ENCODE measurements around the gene C8A. TPM values are rescaled to one million over a fixed set of nuclear protein-coding genes. Genes with fewer than 3 reads are reported as not detected.

C8A gene
- total RNA-seq = not detected

DNA sequence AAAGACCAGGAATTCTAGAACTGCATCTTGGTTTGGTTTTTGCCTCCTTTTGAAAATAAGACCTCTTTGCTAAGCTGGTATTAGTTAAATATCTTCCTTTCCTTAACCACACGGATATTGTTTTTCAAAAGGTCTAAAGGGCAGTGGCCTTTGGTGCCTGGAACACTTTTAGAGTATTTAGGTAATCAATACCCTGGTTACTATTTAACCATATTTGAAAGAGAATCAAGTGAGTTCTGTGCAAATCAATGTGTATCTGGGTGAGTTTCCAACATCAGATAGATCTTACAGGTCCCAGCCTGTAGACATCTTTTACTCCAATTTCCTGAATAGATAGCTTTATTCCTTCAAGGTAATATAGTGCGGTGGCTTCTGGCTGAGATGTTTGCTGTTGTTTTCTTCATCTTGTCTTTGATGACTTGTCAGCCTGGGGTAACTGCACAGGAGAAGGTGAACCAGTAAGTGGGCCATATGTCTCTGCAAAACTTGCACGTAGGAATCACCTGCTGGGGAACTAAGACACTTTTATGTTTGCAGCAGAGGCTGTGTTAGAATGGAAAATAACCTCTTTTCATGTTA is at the start of gene C8A:
Gene C8A (plus strand): TSS at position 277 of the 579 bp plus-strand sequence. CDS start 105 bp downstream, at position 382.
- Mint-ChIP-seq H3K36me3 (no peaks in the 10 kb centered on the region), H3K27ac (no peak within 1 kb of the TSS), H3K9me3 (peaks cover 2% of the 10 kb centered on the region), H3K27me3 (peaks cover 6% of the 10 kb centered on the region), H3K4me3 (no peak within 1 kb of the TSS), H3K4me1 (no peaks in the 10 kb centered on the region)
- DNase-seq = no peak

DNA sequence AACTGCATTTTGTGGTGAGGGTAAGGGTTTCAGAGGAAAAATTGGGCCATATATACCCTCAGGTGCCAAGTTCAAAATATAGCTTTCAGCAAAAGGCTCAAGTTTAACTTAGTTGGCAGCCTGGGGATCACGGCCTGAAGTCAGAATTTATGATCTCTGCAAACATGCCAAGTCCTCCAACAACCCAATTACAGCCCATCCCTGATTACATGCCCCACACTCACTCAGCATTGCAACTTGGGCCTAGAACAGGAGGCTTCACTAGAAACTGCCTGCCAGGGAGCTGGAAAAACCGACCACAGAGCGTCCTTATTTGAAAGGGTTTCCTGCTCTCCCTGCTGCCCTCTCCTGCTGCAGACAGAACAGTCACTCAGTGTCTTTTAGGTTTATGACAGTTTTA is 47.8 kb upstream of the C8A start:
- Mint-ChIP-seq H3K4me1 (no peaks in the 10 kb centered on the region), H3K36me3 (no peaks in the 10 kb centered on the region), H3K27ac (no peak overlapping the region), H3K27me3 (peaks cover 7% of the 10 kb centered on the region), H3K9me3 (no peaks in the 10 kb centered on the region), H3K4me3 (no peak overlapping the region)
- no peak for DNase-seq

GRCh38 chr1:56808410-56808809 is 46.2 kb upstream of the C8A start:
- no peak for DNase-seq
- H3K4me3 Mint-ChIP-seq = no peak overlapping the region
- H3K9me3 Mint-ChIP-seq = no peaks in the 10 kb centered on the region

GRCh38 chr1:56811331-56811730 is 43.3 kb upstream of the C8A start:
- H3K36me3 Mint-ChIP-seq = no peaks in the 10 kb centered on the region

More at GRCh38 chr1:56808410-56808809, 46.2 kb upstream of the C8A start:
- Mint-ChIP-seq H3K27ac (no peak overlapping the region), H3K4me1 (no peaks in the 10 kb centered on the region), H3K27me3 (peaks cover 16% of the 10 kb centered on the region), H3K36me3 (no peaks in the 10 kb centered on the region)

GRCh38 chr1:56814205-56814604 is 40.4 kb upstream of the C8A start:
- H3K27me3 Mint-ChIP-seq = peaks cover 31% of the 10 kb centered on the region
- DNase-seq = no peak
- H3K9me3 Mint-ChIP-seq = peaks cover 2% of the 10 kb centered on the region
- no peaks in the 10 kb centered on the region for H3K36me3 Mint-ChIP-seq
- no peaks in the 10 kb centered on the region for H3K4me1 Mint-ChIP-seq
- H3K27ac Mint-ChIP-seq = no peak overlapping the region
- no peak overlapping the region for H3K4me3 Mint-ChIP-seq

More at GRCh38 chr1:56811331-56811730, 43.3 kb upstream of the C8A start:
- no peak for DNase-seq
- H3K27ac Mint-ChIP-seq = no peak overlapping the region
- H3K4me1 Mint-ChIP-seq = no peaks in the 10 kb centered on the region
- no peak overlapping the region for H3K4me3 Mint-ChIP-seq
- H3K27me3 Mint-ChIP-seq = peaks cover 28% of the 10 kb centered on the region
- H3K9me3 Mint-ChIP-seq = peaks cover 2% of the 10 kb centered on the region

DNA sequence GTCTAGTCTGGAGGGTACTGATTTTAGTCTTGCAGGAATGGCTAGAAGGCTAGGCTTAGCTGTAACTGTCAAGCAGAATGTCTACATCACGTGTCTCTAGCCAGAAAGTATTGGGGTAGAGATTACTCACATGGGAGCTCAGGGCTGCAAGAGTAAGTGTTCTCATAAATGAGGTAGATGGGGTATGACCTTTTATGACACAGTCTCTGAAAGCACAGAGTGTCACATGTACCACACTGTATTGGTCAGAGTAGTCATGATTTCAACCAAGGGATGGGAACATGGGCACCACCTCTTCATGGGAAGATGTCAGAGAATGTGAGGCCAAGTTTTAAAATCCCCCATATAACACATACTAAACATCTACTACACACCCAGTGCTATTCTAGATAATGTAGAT is 38.3 kb upstream of the C8A start:
- H3K4me3 Mint-ChIP-seq = no peak overlapping the region
- H3K36me3 Mint-ChIP-seq = no peaks in the 10 kb centered on the region
- no peak for DNase-seq
- peaks cover 36% of the 10 kb centered on the region for H3K27me3 Mint-ChIP-seq
- H3K9me3 Mint-ChIP-seq = peaks cover 2% of the 10 kb centered on the region
- H3K4me1 Mint-ChIP-seq = no peaks in the 10 kb centered on the region
- H3K27ac Mint-ChIP-seq = no peak overlapping the region

DNA sequence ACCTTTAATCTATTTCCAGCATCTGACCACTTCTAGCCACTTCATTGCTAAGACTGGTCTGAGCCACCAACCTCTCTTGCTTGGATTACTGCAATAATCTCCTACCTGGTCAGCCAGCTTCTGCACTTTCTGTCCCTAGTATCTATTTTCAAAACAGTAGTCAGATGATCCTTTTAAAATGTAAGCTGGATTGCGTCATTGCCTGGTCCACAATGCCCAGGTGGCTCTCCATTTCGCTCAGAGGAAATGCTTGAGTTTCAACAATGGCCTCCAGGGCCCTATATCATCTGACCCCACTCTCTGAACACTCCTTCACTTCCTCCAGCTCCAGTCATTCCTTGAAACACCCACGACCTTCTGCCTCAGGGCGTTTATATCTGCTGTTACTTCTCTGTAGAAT is 37.7 kb upstream of the C8A start:
- H3K4me3 Mint-ChIP-seq = no peak overlapping the region
- no peaks in the 10 kb centered on the region for H3K36me3 Mint-ChIP-seq
- H3K4me1 Mint-ChIP-seq = no peaks in the 10 kb centered on the region
- H3K27me3 Mint-ChIP-seq = peaks cover 38% of the 10 kb centered on the region
- H3K9me3 Mint-ChIP-seq = peaks cover 2% of the 10 kb centered on the region
- no peak for DNase-seq
- no peak overlapping the region for H3K27ac Mint-ChIP-seq

GRCh38 chr1:56817716-56818463 is 36.7 kb upstream of the C8A start:
- Mint-ChIP-seq H3K27me3 (peaks cover 34% of the 10 kb centered on the region), H3K9me3 (peaks cover 2% of the 10 kb centered on the region)

DNA sequence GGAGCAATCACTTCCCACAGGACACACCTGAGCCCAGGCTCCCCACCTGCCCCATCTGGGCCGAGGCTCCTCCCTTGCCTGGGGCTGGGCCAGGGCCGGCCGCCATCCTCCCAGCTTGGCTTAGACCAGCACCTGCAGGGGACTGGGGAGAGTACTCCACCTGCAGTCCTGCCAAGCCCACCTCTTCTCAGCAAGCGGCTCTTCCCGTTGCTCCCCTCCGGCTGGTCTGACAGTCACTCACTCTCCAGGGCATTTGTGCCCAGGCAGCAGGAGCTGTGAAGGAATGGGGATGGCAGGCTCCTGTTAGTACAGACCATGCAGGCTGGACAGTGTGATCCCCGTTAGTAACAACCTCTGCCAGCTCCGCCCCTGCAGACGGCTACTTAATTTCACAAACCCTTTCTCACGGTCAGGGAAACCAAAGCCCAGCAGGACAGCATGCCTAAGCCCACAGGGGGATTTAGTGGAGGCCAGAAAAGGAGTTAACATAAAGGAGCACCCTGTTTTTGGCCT is 35.2 kb upstream of the C8A start, which contains the start of gene FYB2:
Gene FYB2 (minus strand): TSS at position 18 of the 513 bp plus-strand sequence. CDS start 114 bp downstream, outside the sequence.
- H3K27me3 Mint-ChIP-seq = peaks cover 32% of the 10 kb centered on the region
- no peaks in the 10 kb centered on the region for H3K36me3 Mint-ChIP-seq
- H3K9me3 Mint-ChIP-seq = peaks cover 2% of the 10 kb centered on the region
- no peak for DNase-seq
- H3K4me1 Mint-ChIP-seq = no peaks in the 10 kb centered on the region
- H3K27ac Mint-ChIP-seq = no peak within 1 kb of the TSS
- H3K4me3 Mint-ChIP-seq = no peak within 1 kb of the TSS

More at GRCh38 chr1:56817716-56818463, 36.7 kb upstream of the C8A start:
- Mint-ChIP-seq H3K4me1 (no peaks in the 10 kb centered on the region), H3K27ac (no peak overlapping the region), H3K4me3 (no peak overlapping the region), H3K36me3 (no peaks in the 10 kb centered on the region)
- no peak for DNase-seq

DNA sequence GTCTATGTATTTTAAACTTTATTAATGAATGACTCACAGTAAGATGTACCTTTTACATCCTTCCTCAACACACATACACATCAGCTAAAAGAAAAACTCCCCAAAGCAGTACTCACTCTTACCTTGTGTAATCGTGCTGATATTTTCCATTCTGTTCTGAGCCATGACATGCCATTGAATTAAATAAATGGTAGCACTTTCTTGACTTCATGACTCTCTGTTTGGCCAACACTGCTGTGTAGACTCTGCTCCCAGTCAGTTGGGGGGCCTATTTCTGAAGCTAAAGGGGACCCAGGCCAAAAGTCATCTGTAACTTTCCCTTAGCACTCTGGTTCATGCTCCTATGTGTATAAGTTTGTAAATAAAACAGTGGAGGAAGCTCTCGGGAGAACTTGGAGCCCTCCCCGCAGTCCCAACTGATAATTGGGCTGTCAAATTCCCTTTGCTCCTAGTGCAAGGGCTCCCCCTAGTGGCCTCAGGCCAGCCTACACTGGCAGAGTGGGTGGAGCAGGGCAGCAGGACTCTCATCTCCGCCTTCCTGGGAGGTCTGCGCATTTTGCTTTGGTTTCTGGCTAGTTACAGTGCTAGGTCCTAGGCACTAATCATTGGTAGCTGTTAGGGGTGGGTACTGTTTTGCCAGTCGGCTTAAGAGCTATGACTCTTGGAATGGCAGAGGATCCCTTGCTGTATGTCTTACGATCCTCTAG is 33.7 kb upstream of the C8A start:
- no peaks in the 10 kb centered on the region for H3K9me3 Mint-ChIP-seq
- H3K36me3 Mint-ChIP-seq = no peaks in the 10 kb centered on the region
- H3K4me1 Mint-ChIP-seq = no peaks in the 10 kb centered on the region
- H3K27ac Mint-ChIP-seq = no peak overlapping the region
- no peak overlapping the region for H3K4me3 Mint-ChIP-seq
- DNase-seq = peak; percentile 62
- H3K27me3 Mint-ChIP-seq = peaks cover 29% of the 10 kb centered on the region

DNA sequence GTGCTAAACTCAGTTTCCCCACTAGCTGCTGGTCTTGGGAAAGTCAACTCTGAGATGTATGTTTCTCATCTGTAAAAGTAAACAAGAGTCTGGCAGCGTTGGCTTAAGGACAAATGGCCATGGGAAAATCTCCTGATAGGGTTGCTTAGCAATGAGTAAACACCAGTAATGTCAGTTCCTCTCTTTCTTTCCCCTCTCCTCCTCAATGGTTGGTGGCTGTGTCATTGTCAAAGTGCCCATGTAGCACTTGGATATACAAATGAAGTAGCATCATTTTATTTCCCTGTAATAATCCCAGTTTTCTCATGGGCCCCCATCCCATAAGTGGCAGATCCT is 33.2 kb upstream of the C8A start:
- Mint-ChIP-seq H3K4me3 (no peak overlapping the region), H3K36me3 (no peaks in the 10 kb centered on the region), H3K27me3 (peaks cover 29% of the 10 kb centered on the region), H3K9me3 (no peaks in the 10 kb centered on the region), H3K27ac (no peak overlapping the region), H3K4me1 (no peaks in the 10 kb centered on the region)
- no peak for DNase-seq

DNA sequence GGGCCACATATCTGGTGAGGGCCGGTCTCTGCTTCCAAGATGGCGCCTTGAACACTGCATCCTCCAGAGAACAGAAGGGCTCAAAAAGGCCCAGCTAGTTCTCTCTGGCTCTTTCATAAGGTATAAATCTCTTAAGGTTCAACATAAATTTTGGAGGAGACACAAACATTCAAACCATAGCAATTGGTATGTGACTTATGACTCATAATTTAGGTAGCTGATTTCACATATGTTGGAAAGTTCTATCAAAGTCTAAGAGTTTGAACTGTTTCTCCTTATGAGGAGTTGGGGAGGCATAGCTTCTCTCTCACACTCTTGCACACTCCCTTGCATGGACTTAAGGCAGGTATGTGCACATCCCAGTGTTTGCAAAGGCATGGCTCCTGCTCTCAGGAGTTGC is 30.3 kb upstream of the C8A start:
- Mint-ChIP-seq H3K4me1 (no peaks in the 10 kb centered on the region), H3K27ac (no peak overlapping the region), H3K36me3 (no peaks in the 10 kb centered on the region), H3K27me3 (peaks cover 37% of the 10 kb centered on the region), H3K9me3 (no peaks in the 10 kb centered on the region), H3K4me3 (no peak overlapping the region)
- DNase-seq = no peak

DNA sequence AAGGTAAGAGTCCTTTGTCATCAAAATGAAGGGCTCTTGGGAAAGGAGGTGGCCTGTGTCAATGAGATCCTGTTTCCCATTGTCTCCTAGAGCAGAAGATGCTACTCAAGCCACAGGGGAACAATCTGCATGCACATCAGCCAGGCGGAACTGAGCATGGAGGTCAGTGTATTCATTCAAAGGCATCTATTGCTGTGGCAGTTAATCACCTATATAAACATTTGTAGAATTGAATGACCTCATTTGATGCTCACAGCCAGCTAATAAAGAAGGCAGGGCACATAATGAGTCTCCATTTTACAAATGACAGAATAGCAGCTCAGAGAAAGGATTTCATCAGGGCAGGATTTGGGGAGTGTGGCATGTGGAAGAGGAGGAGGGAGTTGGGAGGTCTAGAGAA is 29.7 kb upstream of the C8A start:
- Mint-ChIP-seq H3K4me3 (no peak overlapping the region), H3K9me3 (no peaks in the 10 kb centered on the region), H3K27me3 (peaks cover 38% of the 10 kb centered on the region), H3K36me3 (no peaks in the 10 kb centered on the region), H3K27ac (no peak overlapping the region), H3K4me1 (no peaks in the 10 kb centered on the region)
- no peak for DNase-seq

- Mint-ChIP-seq H3K4me1 (no peaks in the 10 kb centered on the region), H3K9me3 (no peaks in the 10 kb centered on the region), H3K27me3 (peaks cover 38% of the 10 kb centered on the region), H3K36me3 (no peaks in the 10 kb centered on the region), H3K27ac (no peak overlapping the region), H3K4me3 (no peak overlapping the region)
- no peak for DNase-seq
These were observed 29.2 kb upstream of the C8A start for GRCh38 chr1:56825436-56825835.

GRCh38 chr1:56827711-56828110 is 26.9 kb upstream of the C8A start:
- no peak overlapping the region for H3K4me3 Mint-ChIP-seq
- H3K27me3 Mint-ChIP-seq = peaks cover 38% of the 10 kb centered on the region
- no peaks in the 10 kb centered on the region for H3K36me3 Mint-ChIP-seq
- H3K27ac Mint-ChIP-seq = no peak overlapping the region
- DNase-seq = no peak
- peaks cover 6% of the 10 kb centered on the region for H3K4me1 Mint-ChIP-seq
- H3K9me3 Mint-ChIP-seq = no peaks in the 10 kb centered on the region

Measured in activated naive CD8-positive, alpha-beta T cell treated with anti-CD3 and anti-CD28 coated beads for 36 hours (primary cell).